ENCODE measurements around the gene CMTM7. TPM values are rescaled to one million over a fixed set of nuclear protein-coding genes. Genes with fewer than 3 reads are reported as not detected.

Gene CMTM7
- total RNA-seq, 1 experiment from 2014 or later: 62.6 TPM

- TF ChIP-seq ZFX (IDR thresholded peaks at IDR 0.05) (no peak), CTCF (IDR thresholded peaks at IDR 0.05 in 2 of 3, conservative IDR thresholded peaks at IDR 0.05 in 1 of 3; ENCODE audit: borderline replicate concordance in 1 of 3, insufficient read depth in 1 of 3, low read depth in 2 of 3, low read length in 2 of 3) (no peak), POLR2A (IDR thresholded peaks at IDR 0.05; ENCODE audit: borderline replicate concordance, extremely low read depth, insufficient read depth, insufficient read length) (no peak), ZNF274 (IDR thresholded peaks at IDR 0.05; ENCODE audit: low read depth, low read length) (no peak), FOSL1 (IDR thresholded peaks at IDR 0.05; ENCODE audit: low read depth) (no peak), YY1 (IDR thresholded peaks at IDR 0.05; ENCODE audit: extremely low read depth, insufficient replicate concordance, low read depth, low read length) (no peak), ZBTB33 (IDR thresholded peaks at IDR 0.05; ENCODE audit: extremely low read depth, insufficient replicate concordance, low read length) (no peak), SP1 (IDR thresholded peaks at IDR 0.05; ENCODE audit: low read depth) (no peak), SIN3A (IDR thresholded peaks at IDR 0.05; ENCODE audit: low read depth) (no peak), EZH2 (IDR thresholded peaks at IDR 0.05) (no peak), MAX (IDR thresholded peaks at IDR 0.05) (no peak)
- TF ChIP-seq, protein P1, sequence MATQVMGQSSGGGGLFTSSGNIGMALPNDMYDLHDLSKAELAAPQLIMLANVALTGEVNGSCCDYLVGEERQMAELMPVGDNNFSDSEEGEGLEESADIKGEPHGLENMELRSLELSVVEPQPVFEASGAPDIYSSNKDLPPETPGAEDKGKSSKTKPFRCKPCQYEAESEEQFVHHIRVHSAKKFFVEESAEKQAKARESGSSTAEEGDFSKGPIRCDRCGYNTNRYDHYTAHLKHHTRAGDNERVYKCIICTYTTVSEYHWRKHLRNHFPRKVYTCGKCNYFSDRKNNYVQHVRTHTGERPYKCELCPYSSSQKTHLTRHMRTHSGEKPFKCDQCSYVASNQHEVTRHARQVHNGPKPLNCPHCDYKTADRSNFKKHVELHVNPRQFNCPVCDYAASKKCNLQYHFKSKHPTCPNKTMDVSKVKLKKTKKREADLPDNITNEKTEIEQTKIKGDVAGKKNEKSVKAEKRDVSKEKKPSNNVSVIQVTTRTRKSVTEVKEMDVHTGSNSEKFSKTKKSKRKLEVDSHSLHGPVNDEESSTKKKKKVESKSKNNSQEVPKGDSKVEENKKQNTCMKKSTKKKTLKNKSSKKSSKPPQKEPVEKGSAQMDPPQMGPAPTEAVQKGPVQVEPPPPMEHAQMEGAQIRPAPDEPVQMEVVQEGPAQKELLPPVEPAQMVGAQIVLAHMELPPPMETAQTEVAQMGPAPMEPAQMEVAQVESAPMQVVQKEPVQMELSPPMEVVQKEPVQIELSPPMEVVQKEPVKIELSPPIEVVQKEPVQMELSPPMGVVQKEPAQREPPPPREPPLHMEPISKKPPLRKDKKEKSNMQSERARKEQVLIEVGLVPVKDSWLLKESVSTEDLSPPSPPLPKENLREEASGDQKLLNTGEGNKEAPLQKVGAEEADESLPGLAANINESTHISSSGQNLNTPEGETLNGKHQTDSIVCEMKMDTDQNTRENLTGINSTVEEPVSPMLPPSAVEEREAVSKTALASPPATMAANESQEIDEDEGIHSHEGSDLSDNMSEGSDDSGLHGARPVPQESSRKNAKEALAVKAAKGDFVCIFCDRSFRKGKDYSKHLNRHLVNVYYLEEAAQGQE (IDR thresholded peaks at IDR 0.05; ENCODE audit: low read depth): no peak
- Histone ChIP-seq H3K27ac (ENCODE audit: low read depth, low read length) (no peak overlapping the region), H3K36me3 (ENCODE audit: control insufficient read depth in 1 of 2, insufficient read depth in 2 of 2, low read length in 2 of 2) (0 out of 4 replicates have a peak, but pooled peaks cover 0 to 2% of the 10 kb centered on the region in 2 experiments), H3K9me2 (ENCODE audit: insufficient read depth) (no peaks in the 10 kb centered on the region), H3K27me3 (ENCODE audit: insufficient read depth, low read length) (no peaks in the 10 kb centered on the region), H3K79me2 (ENCODE audit: insufficient read depth, low read length) (no peaks in the 10 kb centered on the region; the same call in 1 of the 2 replicates), H2AFZ (ENCODE audit: low read depth, low read length, poor library complexity, severe bottlenecking) (no peak overlapping the region), H4K20me1 (ENCODE audit: insufficient read depth) (no peaks in the 10 kb centered on the region), H3K9me3 (ENCODE audit: control insufficient read depth in 1 of 2, insufficient read depth in 1 of 2, low read depth in 1 of 2, low read length in 2 of 2) (no peaks in the 10 kb centered on the region), H3K4me1 (ENCODE audit: control insufficient read depth in 1 of 2, insufficient read depth in 2 of 2, low read length in 2 of 2) (peaks cover 4% of the 10 kb centered on the region in 2 experiments; a peak in 1 of 4 replicates), H3K4me3 (replicated peaks in 1 of 2; ENCODE audit: low read depth in 1 of 2, low read length in 2 of 2) (no peak overlapping the region), H3K4me2 (ENCODE audit: low read length) (no peak overlapping the region), H3K9ac (ENCODE audit: low read length) (no peak overlapping the region)
- ChIA-PET RAD21 (ENCODE audit: low non-redundant PET in 1 of 2, low total read pairs in 2 of 2, uncharacterized antibody in 2 of 2, unreplicated experiment in 2 of 2) (no interaction called here), POLR2A (no interaction called here), CTCF (interaction anchor here (1.3 kb wide), 1 partner anchor 24 kb away, joined by 3 read pairs; no protein-coding TSS in a partner anchor)
- DNase-seq (ENCODE audit: low read depth, low spot score) (no peak), ATAC-seq (no peak)
- BruUV-seq (replicated peaks): no TSS peak
- intact Hi-C loops (cut with micrococcal nuclease): no loop called here
Measured at GRCh38 chr3:32493437-32494414, 102.1 kb downstream of the CMTM7 start.

All from HCT116 (cell line).